PC-9 (cell line): Measurements from ENCODE around the gene LAMTOR4. TPM values are rescaled to one million over a fixed set of nuclear protein-coding genes. Genes with fewer than 3 reads are reported as not detected.
A peak's percentile ranks its signal among the peaks of the same experiment; 100 is the strongest.

ENCODE experiments used
- BruUV-seq: library from RNA; stranded (reverse); fragments of 400-500 nt; replicated peaks from 2 replicates; lab custom pipeline; 2021; lab: Mats Ljungman, UMichigan
- CTCF ChIA-PET: fragments of 300-600 bp; sonication (Branson Sonifier 250); formaldehyde crosslinking; loops from one replicate; lab custom pipeline; 2022; ENCODE audit warnings: antibody characterized with exemption; lab: Charles Lee
- POLR2A ChIA-PET: fragments of 300-600 bp; sonication (Branson Sonifier 250); formaldehyde crosslinking; loops from one replicate; lab custom pipeline; 2022; ENCODE audit warnings: antibody characterized with exemption; ENCODE audit not compliant: unreplicated experiment; lab: Charles Lee
- DNase-seq, 2 experiments: peaks; one replicate each; pipeline versions ENCODE4 v3.0.0 to v3.0.0-alpha.2; 2015 to 2022; ENCODE audit warnings: mixed read lengths in 1 of 2
- H2AFZ ChIP-seq: fragments of 200-600 bp; sonication (generic); 2 replicates; pipeline ENCODE4 v1.8.1; 2017; ENCODE audit warnings: antibody characterized with exemption
- H3F3A ChIP-seq: fragments of 200-600 bp; sonication (generic); 2 replicates; pipeline ENCODE4 v1.8.1; 2017; ENCODE audit warnings: antibody characterized with exemption, mild to moderate bottlenecking, low read depth; ENCODE audit not compliant: insufficient read depth
- H3K27ac ChIP-seq: fragments of 200-600 bp; sonication (generic); 2 replicates; pipeline ENCODE4 v1.6.1; 2016; ENCODE audit warnings: mixed run types
- H3K27me3 ChIP-seq: fragments of 200-600 bp; sonication (generic); 2 replicates; pipeline ENCODE4 v1.6.1; 2016; ENCODE audit warnings: low read depth, mixed run types; ENCODE audit not compliant: insufficient read depth
- H3K36me3 ChIP-seq: fragments of 200-600 bp; sonication (generic); 2 replicates; pipeline ENCODE4 v1.6.1; 2016; ENCODE audit warnings: low read depth, mixed run types
- H3K4me1 ChIP-seq: fragments of 200-600 bp; sonication (generic); replicated peaks from 2 replicates; pipeline ENCODE4 v1.6.1; 2016; ENCODE audit warnings: mixed run types; ENCODE audit not compliant: insufficient read depth
- H3K4me2 ChIP-seq: fragments of 200-600 bp; sonication (generic); 2 replicates; pipeline ENCODE4 v1.6.1; 2017; ENCODE audit warnings: mixed run types
- H3K4me3 ChIP-seq: fragments of 200-600 bp; sonication (generic); 2 replicates; pipeline ENCODE4 v1.6.1; 2016; ENCODE audit warnings: mixed run types
- H3K79me2 ChIP-seq: fragments of 200-600 bp; sonication (generic); 2 replicates; pipeline ENCODE4 v1.6.1; 2017; ENCODE audit warnings: low read depth, mixed run types
- H3K9me2 ChIP-seq: fragments of 200-600 bp; sonication (generic); 2 replicates; pipeline ENCODE4 v1.8.1; 2017; ENCODE audit warnings: mild to moderate bottlenecking; ENCODE audit not compliant: insufficient read depth
- H3K9me3 ChIP-seq: fragments of 200-600 bp; sonication (generic); 2 replicates; pipeline ENCODE4 v1.8.1; 2016; ENCODE audit warnings: low read depth; ENCODE audit not compliant: insufficient read depth
- H4K20me1 ChIP-seq: fragments of 200-600 bp; sonication (generic); 2 replicates; pipeline ENCODE4 v1.8.1; 2017; ENCODE audit not compliant: insufficient read depth
- CTCF ChIP-seq: fragments of 200-600 bp; sonication (generic); conservative IDR thresholded peaks from 2 replicates; pipeline ENCODE4 v1.6.1; 2017; ENCODE audit warnings: mixed run types, antibody characterized with exemption, mild to moderate bottlenecking, moderate library complexity
- EZH2 ChIP-seq: fragments of 200-600 bp; sonication (generic); IDR thresholded peaks from 2 replicates; pipeline ENCODE4 v1.8.0; 2017; ENCODE audit warnings: antibody characterized with exemption, low read depth
- intact Hi-C: fragments of 100-400 bp; cut with micrococcal nuclease; formaldehyde crosslinking; loops from one replicate; pipeline ENCODE4 v1.10.0; 2022; ENCODE audit not compliant: unreplicated experiment
- total RNA-seq: library from RNA; stranded (reverse); gene quantifications from 2 replicates; pipeline ENCODE4 v1.2.3, GENCODE V29; 2021

LAMTOR4 gene
- total RNA-seq, 1 experiment from 2014 or later, result 160 TPM

DNA sequence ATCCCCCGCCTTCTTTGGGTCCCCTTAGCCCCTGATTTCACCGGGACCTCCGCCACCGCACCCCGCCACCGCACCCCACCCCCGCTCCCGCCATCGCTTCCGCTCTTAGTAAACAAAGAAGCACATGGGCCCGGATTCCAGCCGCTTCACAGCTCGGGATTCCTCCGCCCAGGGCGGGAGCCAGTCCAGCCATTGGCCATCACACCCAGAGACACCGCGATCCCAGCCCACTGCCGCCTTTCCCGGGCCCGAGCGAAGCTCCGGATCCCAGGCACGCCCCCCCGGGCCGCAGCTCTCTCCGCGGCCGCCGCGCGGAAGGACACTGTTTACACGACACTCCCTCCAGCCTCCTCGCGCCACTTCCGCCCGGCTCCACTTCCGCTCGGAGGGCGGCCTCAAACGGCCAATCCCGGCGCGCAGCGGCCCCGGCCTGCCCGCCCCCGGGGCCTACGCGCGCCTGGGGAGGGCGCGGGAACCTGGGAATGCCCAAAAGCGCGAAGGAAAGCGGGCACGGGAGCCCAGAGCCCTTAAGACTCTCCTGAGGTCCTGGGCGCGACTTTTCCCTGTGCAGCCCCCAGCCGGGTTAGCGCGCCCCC is 48.2 kb upstream of the LAMTOR4 start:
- H3K79me2 ChIP-seq, result peaks cover 48% of the 10 kb centered on the region
- peaks cover 35% of the 10 kb centered on the region for H3K36me3 ChIP-seq
- H3K27ac ChIP-seq, result peak overlapping the region; percentile 74
- peaks cover 60% of the 10 kb centered on the region for H3F3A ChIP-seq
- H3K4me1 ChIP-seq, result peaks cover 19% of the 10 kb centered on the region
- H3K4me3 ChIP-seq, result peak overlapping the region; percentile 99
- H2AFZ ChIP-seq, result peak overlapping the region; percentile 83
- POLR2A ChIA-PET, result interaction anchor here (0.5 to 1.2 kb wide), 9 partner anchors 18 to 960 kb away, joined by 3 to 19 read pairs (median 7); partner anchors contain the start of gene LAMTOR4
- TF ChIP-seq EZH2, result no peak
- TF ChIP-seq CTCF, result no peak
- peak overlapping the region; percentile 94 for H3K4me2 ChIP-seq
- H4K20me1 ChIP-seq, result peaks cover 6% of the 10 kb centered on the region; the same call in 1 of the 2 replicates
- intact Hi-C loops, result loop anchor here (1.0 to 2.0 kb wide), 4 partner anchors 18 to 329 kb away; partner anchors contain the start of genes CNPY4, MBLAC1, MEPCE and TAF6
- no TSS peak for BruUV-seq
- DNase-seq, result peak; percentile 84 to 96
- CTCF ChIA-PET, result interaction anchor here (0.6 to 1.8 kb wide), 2 partner anchors 16 to 18 kb away, joined by 3 to 12 read pairs; no protein-coding TSS in a partner anchor
- H3K27me3 ChIP-seq, result no peaks in the 10 kb centered on the region
- H3K9me2 ChIP-seq, result no peaks in the 10 kb centered on the region
- H3K9me3 ChIP-seq, result no peaks in the 10 kb centered on the region

GRCh38 chr7:100101016-100101862 is 47.5 kb upstream of the LAMTOR4 start, which contains the start of the genes AP4M1 and MCM7:
Gene AP4M1 (plus strand): TSS chr7:100101643. CDS start chr7:100101715, 72 bp downstream.
Gene MCM7 (minus strand): TSS chr7:100101397. CDS start chr7:100101294, 103 bp downstream.
- H3K9me3 ChIP-seq, result no peaks in the 10 kb centered on the region
- DNase-seq, result peak; percentile 96 to 100
- peaks cover 19% of the 10 kb centered on the region for H3K4me1 ChIP-seq
- BruUV-seq, result TSS peak; percentile 32
- H3K79me2 ChIP-seq, result peaks cover 48% of the 10 kb centered on the region
- H3K27me3 ChIP-seq, result no peaks in the 10 kb centered on the region
- peak within 1 kb of the TSS; percentile 99 for H3K4me3 ChIP-seq
- no peak for TF ChIP-seq EZH2
- TF ChIP-seq CTCF, result no peak
- H2AFZ ChIP-seq, result peak within 1 kb of the TSS; percentile 88
- peak within 1 kb of the TSS; percentile 85 for H3K27ac ChIP-seq
- H3K36me3 ChIP-seq, result peaks cover 35% of the 10 kb centered on the region
- ChIA-PET CTCF (interaction anchor here (0.6 to 1.8 kb wide), 4 partner anchors 19 to 280 kb away, joined by 3 to 12 read pairs (median 4); no protein-coding TSS in a partner anchor), POLR2A (interaction anchor here (0.5 to 1.2 kb wide), 8 partner anchors 19 to 961 kb away, joined by 3 to 24 read pairs (median 6); partner anchors contain the start of gene ZCWPW1)
- H3K4me2 ChIP-seq, result peak within 1 kb of the TSS; percentile 94
- intact Hi-C loops, result loop anchor here (1.0 to 2.0 kb wide), 4 partner anchors 18 to 328 kb away; partner anchors contain the start of genes CNPY4, MBLAC1, MEPCE and TAF6
- peaks cover 1% of the 10 kb centered on the region; the same call in 1 of the 2 replicates for H4K20me1 ChIP-seq
- H3K9me2 ChIP-seq, result no peaks in the 10 kb centered on the region
- H3F3A ChIP-seq, result peaks cover 52% of the 10 kb centered on the region
